MCF 10A (cell line): ENCODE data around the gene MAD1L1. TPM values are rescaled to one million over a fixed set of nuclear protein-coding genes. Genes with fewer than 3 reads are reported as not detected.
A peak's percentile ranks its signal among the peaks of the same experiment; 100 is the strongest.

Source experiments
- BruUV-seq: library from RNA; stranded (reverse); fragments of 400-500 nt; replicated peaks from 2 replicates; lab custom pipeline; 2021; lab: Mats Ljungman, UMichigan
- CTCF ChIA-PET: fragments of 300-600 bp; sonication (Branson Sonifier 250); formaldehyde crosslinking; extraction: SDS; loops from one replicate; lab custom pipeline; 2021; ENCODE audit warnings: antibody characterized with exemption, inconsistent platforms; lab: Yijun Ruan, JAX
- POLR2A ChIA-PET: fragments of 300-600, 350-650 bp; sonication (Branson Sonifier 250); formaldehyde crosslinking; extraction: SDS; loops from one replicate; lab custom pipeline; 2020; ENCODE audit warnings: antibody characterized with exemption, inconsistent platforms; lab: Yijun Ruan, JAX
- DNase-seq: peaks from one replicate; pipeline ENCODE4 v3.0.0-alpha.2; 2018; ENCODE audit not compliant: unreplicated experiment
- H3K27ac Mint-ChIP-seq: one replicate; pipeline ENCODE4 v1.8.0; 2022; ENCODE audit warnings: mild to moderate bottlenecking, low read depth, mixed read lengths; ENCODE audit not compliant: unreplicated experiment
- H3K27me3 Mint-ChIP-seq: one replicate; pipeline ENCODE4 v1.8.0; 2022; ENCODE audit warnings: mixed read lengths; ENCODE audit not compliant: insufficient read depth, unreplicated experiment
- H3K36me3 Mint-ChIP-seq: one replicate; pipeline ENCODE4 v1.8.0; 2022; ENCODE audit warnings: mild to moderate bottlenecking, moderate library complexity, mixed read lengths; ENCODE audit not compliant: insufficient read depth, unreplicated experiment
- H3K4me1 Mint-ChIP-seq: one replicate; pipeline ENCODE4 v1.8.0; 2022; ENCODE audit warnings: mixed read lengths; ENCODE audit not compliant: insufficient read depth, unreplicated experiment
- H3K4me3 Mint-ChIP-seq: one replicate; pipeline ENCODE4 v1.8.0; 2022; ENCODE audit warnings: mild to moderate bottlenecking, moderate library complexity, mixed read lengths; ENCODE audit not compliant: unreplicated experiment
- H3K9me3 Mint-ChIP-seq: one replicate; pipeline ENCODE4 v1.8.0; 2022; ENCODE audit warnings: mixed read lengths; ENCODE audit not compliant: unreplicated experiment
- intact Hi-C: fragments of 100-400 bp; cut with micrococcal nuclease; formaldehyde crosslinking; loops from 2 replicates; pipeline ENCODE4 v1.14.1; 2022
- total RNA-seq: library from RNA; stranded (reverse); gene quantifications from 2 replicates; pipeline ENCODE4 v1.2.3, GENCODE V29; 2022
- TF ChIP-seq, protein P1 (sequence below): fragments of 200-600 bp; IDR thresholded peaks from one replicate; pipeline ENCODE4 v1.8.0; 2022; ENCODE audit warnings: antibody characterized with exemption, mild to moderate bottlenecking; ENCODE audit not compliant: unreplicated experiment

MAD1L1 gene
- total RNA-seq, 1 experiment from 2014 or later = 25.2 TPM

DNA sequence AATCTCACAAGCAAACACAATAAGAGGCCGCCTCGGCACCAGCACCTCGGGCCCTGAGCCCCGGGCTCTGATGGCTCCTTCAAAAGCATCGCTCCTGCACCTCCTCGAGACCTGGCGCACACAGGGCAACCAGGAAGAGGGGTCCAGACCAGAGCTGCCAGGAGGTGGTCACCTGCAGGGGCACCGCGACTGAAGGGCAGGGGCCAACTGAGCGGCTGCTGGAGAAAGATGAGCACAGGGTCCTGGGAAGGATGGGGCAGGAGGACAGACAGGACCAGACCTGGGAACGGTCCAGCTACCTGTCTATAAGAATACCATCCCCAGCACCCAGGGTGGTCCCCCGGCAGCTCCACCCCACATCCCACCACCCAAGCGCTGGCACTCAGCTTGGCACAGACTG is 20.8 kb downstream of the MAD1L1 start:
- no peaks in the 10 kb centered on the region for H3K9me3 Mint-ChIP-seq
- CTCF ChIA-PET = no interaction called here
- no peak overlapping the region for H3K4me3 Mint-ChIP-seq
- intact Hi-C loops = no loop called here
- no TSS peak for BruUV-seq
- H3K4me1 Mint-ChIP-seq = peaks cover 6% of the 10 kb centered on the region
- TF ChIP-seq, protein P1, sequence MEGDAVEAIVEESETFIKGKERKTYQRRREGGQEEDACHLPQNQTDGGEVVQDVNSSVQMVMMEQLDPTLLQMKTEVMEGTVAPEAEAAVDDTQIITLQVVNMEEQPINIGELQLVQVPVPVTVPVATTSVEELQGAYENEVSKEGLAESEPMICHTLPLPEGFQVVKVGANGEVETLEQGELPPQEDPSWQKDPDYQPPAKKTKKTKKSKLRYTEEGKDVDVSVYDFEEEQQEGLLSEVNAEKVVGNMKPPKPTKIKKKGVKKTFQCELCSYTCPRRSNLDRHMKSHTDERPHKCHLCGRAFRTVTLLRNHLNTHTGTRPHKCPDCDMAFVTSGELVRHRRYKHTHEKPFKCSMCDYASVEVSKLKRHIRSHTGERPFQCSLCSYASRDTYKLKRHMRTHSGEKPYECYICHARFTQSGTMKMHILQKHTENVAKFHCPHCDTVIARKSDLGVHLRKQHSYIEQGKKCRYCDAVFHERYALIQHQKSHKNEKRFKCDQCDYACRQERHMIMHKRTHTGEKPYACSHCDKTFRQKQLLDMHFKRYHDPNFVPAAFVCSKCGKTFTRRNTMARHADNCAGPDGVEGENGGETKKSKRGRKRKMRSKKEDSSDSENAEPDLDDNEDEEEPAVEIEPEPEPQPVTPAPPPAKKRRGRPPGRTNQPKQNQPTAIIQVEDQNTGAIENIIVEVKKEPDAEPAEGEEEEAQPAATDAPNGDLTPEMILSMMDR = no peak
- no peaks in the 10 kb centered on the region for H3K27me3 Mint-ChIP-seq
- H3K36me3 Mint-ChIP-seq = peaks cover 40% of the 10 kb centered on the region
- POLR2A ChIA-PET = no interaction called here
- H3K27ac Mint-ChIP-seq = no peak overlapping the region
- DNase-seq = no peak

DNA sequence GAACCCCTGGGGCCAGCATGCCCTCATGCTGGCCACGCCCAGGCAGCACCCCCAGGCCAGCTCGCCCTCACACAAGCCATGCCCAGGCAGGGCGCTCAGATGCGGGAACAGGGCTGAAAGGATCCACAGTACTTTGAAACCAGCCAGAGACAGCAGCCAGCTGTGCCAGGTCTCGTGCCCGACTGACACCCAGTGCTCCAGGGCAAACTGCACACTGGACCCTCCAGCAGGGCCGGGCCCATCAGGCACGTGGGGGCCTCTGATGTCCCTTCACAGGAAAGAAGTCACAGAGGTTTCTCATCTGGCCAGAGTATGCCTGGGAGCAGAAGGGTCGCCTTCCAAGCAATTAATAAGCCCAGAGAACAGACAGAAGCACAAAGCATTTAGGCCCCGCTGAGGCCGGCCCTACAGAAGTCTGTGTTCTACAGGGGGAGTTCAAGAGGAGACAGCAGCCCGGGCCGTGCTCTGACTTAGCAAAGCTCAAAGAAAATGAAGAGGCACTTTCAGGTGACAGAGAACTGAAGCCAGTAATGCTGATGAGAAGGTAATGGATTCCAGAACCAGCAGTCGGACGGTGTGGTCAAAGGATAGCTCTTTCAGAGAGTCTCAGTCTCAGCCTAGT is 21.4 kb downstream of the MAD1L1 start:
- ChIA-PET CTCF (interaction anchor here (0.9 to 1.2 kb wide), 3 partner anchors 15 to 207 kb away, joined by 3 read pairs; no protein-coding TSS in a partner anchor), POLR2A (no interaction called here)
- H3K4me3 Mint-ChIP-seq = no peak overlapping the region
- intact Hi-C loops = no loop called here
- no peak for DNase-seq
- peaks cover 39% of the 10 kb centered on the region for H3K36me3 Mint-ChIP-seq
- H3K27me3 Mint-ChIP-seq = no peaks in the 10 kb centered on the region
- no TSS peak for BruUV-seq
- TF ChIP-seq, protein P1 = no peak
- H3K4me1 Mint-ChIP-seq = peaks cover 6% of the 10 kb centered on the region
- peak overlapping the region; percentile 51 for H3K27ac Mint-ChIP-seq
- H3K9me3 Mint-ChIP-seq = no peaks in the 10 kb centered on the region

DNA sequence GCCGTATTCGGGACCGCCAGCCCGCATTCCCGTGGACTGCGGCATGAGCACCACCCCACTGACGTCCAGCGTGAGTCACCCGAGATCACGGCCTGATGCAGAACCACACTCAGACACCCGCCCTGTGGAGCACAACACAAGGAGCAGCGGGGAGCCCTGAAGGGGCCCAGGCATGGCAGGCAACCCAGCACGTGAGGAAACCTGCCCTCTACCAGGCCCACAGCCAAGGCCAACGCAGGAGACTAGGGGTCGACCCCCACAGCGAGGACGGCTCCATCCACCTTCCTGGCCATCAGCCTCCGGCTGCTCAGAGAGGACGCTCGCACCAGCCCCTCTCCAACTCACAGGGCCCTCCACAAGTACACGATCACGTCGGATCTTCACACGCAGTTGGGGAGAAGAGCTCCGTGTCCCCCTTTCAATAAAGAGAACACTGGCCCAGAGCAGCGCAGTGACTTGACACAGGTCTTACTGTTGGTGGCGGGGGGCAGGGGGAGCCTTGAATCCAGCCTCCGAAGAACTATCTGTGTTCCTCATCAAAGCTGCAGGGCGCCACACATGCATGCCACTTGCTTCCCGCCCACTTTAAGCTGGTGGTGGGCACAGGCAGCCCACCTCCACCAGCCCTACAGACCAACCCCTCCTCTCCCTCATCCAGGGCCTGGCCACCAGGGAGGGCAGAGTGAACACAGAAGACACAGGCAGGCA is 22.0 kb downstream of the MAD1L1 start:
- Mint-ChIP-seq H3K9me3 (no peaks in the 10 kb centered on the region), H3K27me3 (no peaks in the 10 kb centered on the region), H3K27ac (no peak overlapping the region), H3K4me3 (no peak overlapping the region), H3K4me1 (peaks cover 3% of the 10 kb centered on the region), H3K36me3 (peaks cover 35% of the 10 kb centered on the region)
- intact Hi-C loops = no loop called here
- TF ChIP-seq, protein P1 = no peak
- DNase-seq = no peak
- BruUV-seq = no TSS peak
- ChIA-PET CTCF (interaction anchor here (0.6 to 1.2 kb wide), 6 partner anchors 15 to 632 kb away, joined by 3 read pairs; no protein-coding TSS in a partner anchor), POLR2A (no interaction called here)

DNA sequence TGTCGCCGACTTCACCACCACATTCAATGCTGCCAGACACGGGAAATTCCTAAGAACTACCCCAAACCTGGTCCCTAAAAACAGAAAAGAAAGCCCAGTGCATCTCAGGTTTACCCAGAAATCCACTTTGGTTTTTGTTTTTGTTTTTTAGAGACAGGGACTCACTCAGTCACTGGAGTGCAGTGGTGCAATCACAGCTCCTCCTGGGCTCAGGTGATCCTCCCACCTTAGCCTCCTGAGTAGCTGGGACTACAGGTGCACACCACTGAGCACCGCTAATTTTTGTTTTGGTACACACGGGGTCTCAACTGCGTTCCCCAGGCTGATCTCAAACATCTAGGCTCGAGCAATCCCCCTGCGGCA is 22.8 kb downstream of the MAD1L1 start:
- POLR2A ChIA-PET = interaction anchor here (0.5 kb wide), 1 partner anchor 148 kb away, joined by 3 read pairs; no protein-coding TSS in a partner anchor
- no TSS peak for BruUV-seq
- no peak overlapping the region for H3K27ac Mint-ChIP-seq
- TF ChIP-seq, protein P1 = no peak
- H3K9me3 Mint-ChIP-seq = no peaks in the 10 kb centered on the region
- intact Hi-C loops = loop anchor here (2.0 to 10.0 kb wide), 2 partner anchors 397 to 545 kb away; no protein-coding TSS in a partner anchor
- H3K27me3 Mint-ChIP-seq = no peaks in the 10 kb centered on the region
- H3K4me3 Mint-ChIP-seq = no peak overlapping the region
- peaks cover 27% of the 10 kb centered on the region for H3K36me3 Mint-ChIP-seq
- CTCF ChIA-PET = interaction anchor here (0.6 to 1.5 kb wide), 10 partner anchors 9 to 1437 kb away, joined by 3 to 6 read pairs (median 4); no protein-coding TSS in a partner anchor
- H3K4me1 Mint-ChIP-seq = no peaks in the 10 kb centered on the region
- no peak for DNase-seq
